Measurements from ENCODE around the gene SLC6A18.

DNA sequence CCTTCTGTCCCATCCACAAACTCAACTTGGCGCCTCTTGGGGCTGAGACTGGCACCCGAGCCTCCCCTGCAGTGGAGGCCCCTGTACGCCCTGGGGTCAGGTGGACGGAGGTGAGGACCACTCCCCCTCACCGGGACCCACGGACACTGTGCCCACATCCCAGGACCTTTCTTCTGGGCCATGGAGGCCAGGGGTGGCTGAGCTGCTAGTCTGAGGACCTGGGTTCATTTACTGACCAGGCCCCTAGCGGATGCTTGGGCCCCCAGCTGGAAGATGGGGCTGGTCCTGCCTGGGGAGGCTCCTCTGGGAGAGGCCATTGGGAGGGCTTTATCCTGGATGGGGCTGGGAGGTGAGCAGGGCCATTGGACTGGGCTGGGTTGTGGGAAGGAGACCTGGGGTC lies 40.7 kb upstream of the SLC6A18 start:
- TF ChIP-seq, protein P1, sequence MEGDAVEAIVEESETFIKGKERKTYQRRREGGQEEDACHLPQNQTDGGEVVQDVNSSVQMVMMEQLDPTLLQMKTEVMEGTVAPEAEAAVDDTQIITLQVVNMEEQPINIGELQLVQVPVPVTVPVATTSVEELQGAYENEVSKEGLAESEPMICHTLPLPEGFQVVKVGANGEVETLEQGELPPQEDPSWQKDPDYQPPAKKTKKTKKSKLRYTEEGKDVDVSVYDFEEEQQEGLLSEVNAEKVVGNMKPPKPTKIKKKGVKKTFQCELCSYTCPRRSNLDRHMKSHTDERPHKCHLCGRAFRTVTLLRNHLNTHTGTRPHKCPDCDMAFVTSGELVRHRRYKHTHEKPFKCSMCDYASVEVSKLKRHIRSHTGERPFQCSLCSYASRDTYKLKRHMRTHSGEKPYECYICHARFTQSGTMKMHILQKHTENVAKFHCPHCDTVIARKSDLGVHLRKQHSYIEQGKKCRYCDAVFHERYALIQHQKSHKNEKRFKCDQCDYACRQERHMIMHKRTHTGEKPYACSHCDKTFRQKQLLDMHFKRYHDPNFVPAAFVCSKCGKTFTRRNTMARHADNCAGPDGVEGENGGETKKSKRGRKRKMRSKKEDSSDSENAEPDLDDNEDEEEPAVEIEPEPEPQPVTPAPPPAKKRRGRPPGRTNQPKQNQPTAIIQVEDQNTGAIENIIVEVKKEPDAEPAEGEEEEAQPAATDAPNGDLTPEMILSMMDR (IDR thresholded peaks at IDR 0.05; ENCODE audit: insufficient read depth, low read depth, low read length), result no peak
- no peak for TF ChIP-seq EZH2 (IDR thresholded peaks at IDR 0.05; ENCODE audit: insufficient read depth, low read length)
